MM.1S (cell line): ENCODE data around the gene MPZL2.

Experiments used
- DNase-seq: peaks from one replicate; pipeline ENCODE4 v3.0.0-alpha.2; 2015
- H2AFZ ChIP-seq: fragments of 300-600 bp; sonication (generic); 2 replicates; pipeline ENCODE4 v1.6.0; 2016; ENCODE audit warnings: antibody characterized with exemption, low read length
- H3F3A ChIP-seq: fragments of 300-600 bp; sonication (generic); 2 replicates; pipeline ENCODE4 v1.6.1; 2016; ENCODE audit warnings: mild to moderate bottlenecking, antibody characterized with exemption, low read length, moderate library complexity, mixed read lengths; ENCODE audit not compliant: insufficient read depth
- H3K27ac ChIP-seq: fragments of 300-600 bp; sonication (generic); 2 replicates; pipeline ENCODE4 v1.5.1; 2016; ENCODE audit warnings: mild to moderate bottlenecking, low read length
- H3K27me3 ChIP-seq: fragments of 300-600 bp; sonication (generic); replicated peaks from 2 replicates; pipeline ENCODE4 v1.6.0; 2016; ENCODE audit warnings: low read length; ENCODE audit not compliant: insufficient read depth
- H3K36me3 ChIP-seq: fragments of 300-600 bp; sonication (generic); replicated peaks from 2 replicates; pipeline ENCODE4 v1.6.1; 2016; ENCODE audit warnings: mild to moderate bottlenecking, low read length, mixed read lengths; ENCODE audit not compliant: insufficient read depth
- H3K4me1 ChIP-seq: fragments of 300-600 bp; sonication (generic); 2 replicates; pipeline ENCODE4 v1.6.1; 2016; ENCODE audit warnings: low read length, mixed read lengths
- H3K4me2 ChIP-seq: fragments of 300-600 bp; sonication (generic); 2 replicates; pipeline ENCODE4 v1.6.0; 2016; ENCODE audit warnings: low read depth, low read length
- H3K4me3 ChIP-seq: fragments of 300-600 bp; sonication (generic); 2 replicates; pipeline ENCODE4 v1.5.1; 2016; ENCODE audit warnings: low read length, mixed read lengths
- H3K79me2 ChIP-seq: fragments of 300-600 bp; sonication (generic); 2 replicates; pipeline ENCODE4 v1.6.1; 2016; ENCODE audit warnings: mixed run types, low read length, mixed read lengths
- H3K9ac ChIP-seq: fragments of 300-600 bp; sonication (generic); 2 replicates; pipeline ENCODE4 v1.6.1; 2016; ENCODE audit warnings: low read length, mixed read lengths
- H3K9me2 ChIP-seq: fragments of 300-600 bp; sonication (generic); replicated peaks from 2 replicates; pipeline ENCODE4 v1.6.1; 2016; ENCODE audit warnings: mild to moderate bottlenecking, low read length, mixed read lengths; ENCODE audit not compliant: insufficient read depth
- H3K9me3 ChIP-seq: fragments of 300-600 bp; sonication (generic); replicated peaks from 2 replicates; pipeline ENCODE4 v1.6.1; 2016; ENCODE audit warnings: mild to moderate bottlenecking, low read length, mixed read lengths; ENCODE audit not compliant: insufficient read depth
- H4K20me1 ChIP-seq: fragments of 300-600 bp; sonication (generic); 2 replicates; pipeline ENCODE4 v1.6.1; 2016; ENCODE audit warnings: mild to moderate bottlenecking, low read length, moderate library complexity, mixed read lengths; ENCODE audit not compliant: insufficient read depth
- EZH2 ChIP-seq: fragments of 300-600 bp; sonication (generic); optimal IDR thresholded peaks from 2 replicates; pipeline ENCODE3; 2017; ENCODE audit warnings: low read depth, mild to moderate bottlenecking, antibody characterized with exemption, low read length, mixed read lengths
- EZH2phosphoT487 ChIP-seq: fragments of 300-600 bp; sonication (generic); IDR thresholded peaks from 2 replicates; pipeline ENCODE4 v1.6.1; 2018; ENCODE audit warnings: antibody characterized with exemption, low read length
- TF ChIP-seq, protein P1 (sequence below): fragments of 300-600 bp; sonication (generic); IDR thresholded peaks from 2 replicates; pipeline ENCODE4 v1.5.1; 2016; ENCODE audit warnings: antibody characterized with exemption, low read length, mixed read lengths

MPZL2 gene

DNA sequence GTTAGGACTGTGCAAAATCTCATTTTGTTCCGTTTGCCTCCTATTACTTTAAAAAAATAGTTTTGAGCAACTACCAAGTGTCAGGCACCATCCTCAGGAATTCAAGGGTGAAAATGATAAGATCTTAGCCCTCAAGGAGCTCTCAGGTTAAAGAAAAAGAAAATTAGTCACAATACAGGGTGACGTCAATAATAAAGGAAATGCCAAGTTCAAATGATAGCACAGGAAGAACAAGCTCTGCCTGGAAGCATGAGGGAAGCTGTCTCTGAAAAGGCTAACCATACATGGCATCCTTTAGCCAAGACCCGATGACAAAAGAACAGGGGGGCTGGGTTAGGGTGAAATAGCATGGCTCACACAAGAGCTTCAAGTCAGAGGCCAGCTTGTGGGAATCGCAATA lies 11.1 kb upstream of the MPZL2 start:
- H3K4me1 ChIP-seq, result peaks cover 6% of the 10 kb centered on the region; the same call in 1 of the 2 replicates
- no peak overlapping the region for H3K4me2 ChIP-seq
- H3K27ac ChIP-seq, result no peak overlapping the region
- H3K9ac ChIP-seq, result no peak overlapping the region
- H3K27me3 ChIP-seq, result no peaks in the 10 kb centered on the region
- DNase-seq, result no peak
- H3K4me3 ChIP-seq, result no peak overlapping the region
- H3K79me2 ChIP-seq, result no peaks in the 10 kb centered on the region
- H3K36me3 ChIP-seq, result no peaks in the 10 kb centered on the region
- TF ChIP-seq, protein P1, sequence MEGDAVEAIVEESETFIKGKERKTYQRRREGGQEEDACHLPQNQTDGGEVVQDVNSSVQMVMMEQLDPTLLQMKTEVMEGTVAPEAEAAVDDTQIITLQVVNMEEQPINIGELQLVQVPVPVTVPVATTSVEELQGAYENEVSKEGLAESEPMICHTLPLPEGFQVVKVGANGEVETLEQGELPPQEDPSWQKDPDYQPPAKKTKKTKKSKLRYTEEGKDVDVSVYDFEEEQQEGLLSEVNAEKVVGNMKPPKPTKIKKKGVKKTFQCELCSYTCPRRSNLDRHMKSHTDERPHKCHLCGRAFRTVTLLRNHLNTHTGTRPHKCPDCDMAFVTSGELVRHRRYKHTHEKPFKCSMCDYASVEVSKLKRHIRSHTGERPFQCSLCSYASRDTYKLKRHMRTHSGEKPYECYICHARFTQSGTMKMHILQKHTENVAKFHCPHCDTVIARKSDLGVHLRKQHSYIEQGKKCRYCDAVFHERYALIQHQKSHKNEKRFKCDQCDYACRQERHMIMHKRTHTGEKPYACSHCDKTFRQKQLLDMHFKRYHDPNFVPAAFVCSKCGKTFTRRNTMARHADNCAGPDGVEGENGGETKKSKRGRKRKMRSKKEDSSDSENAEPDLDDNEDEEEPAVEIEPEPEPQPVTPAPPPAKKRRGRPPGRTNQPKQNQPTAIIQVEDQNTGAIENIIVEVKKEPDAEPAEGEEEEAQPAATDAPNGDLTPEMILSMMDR, result no peak
- TF ChIP-seq EZH2, result no peak
- H3K9me3 ChIP-seq, result no peaks in the 10 kb centered on the region
- H3K9me2 ChIP-seq, result no peaks in the 10 kb centered on the region
- no peak overlapping the region for H2AFZ ChIP-seq
- H3F3A ChIP-seq, result 0 out of 2 replicates have a peak, but pooled peaks cover 3% of the 10 kb centered on the region
- no peaks in the 10 kb centered on the region for H4K20me1 ChIP-seq

DNA sequence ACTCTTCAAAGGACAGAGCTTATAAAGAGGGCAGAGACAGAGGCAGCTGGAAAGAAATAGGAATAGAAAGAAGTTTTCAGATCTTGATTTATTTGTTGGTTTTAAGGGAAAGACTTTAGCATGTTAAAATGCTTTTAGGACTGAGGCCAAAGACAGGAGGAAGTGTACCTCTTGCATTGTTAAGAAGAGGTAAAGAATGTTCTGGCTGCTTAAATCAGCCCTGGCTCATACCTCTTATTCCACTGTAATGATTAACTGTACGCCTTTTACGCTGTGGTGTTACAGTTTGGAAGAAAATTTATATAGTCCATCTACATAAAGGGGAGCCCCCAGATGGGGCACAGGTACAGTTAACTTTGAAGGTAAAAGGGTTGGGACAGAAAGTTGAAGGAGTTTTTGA lies 10.1 kb upstream of the MPZL2 start:
- Histone ChIP-seq H3K9ac (no peak overlapping the region), H3K27ac (no peak overlapping the region), H3K4me2 (no peak overlapping the region)

DNA sequence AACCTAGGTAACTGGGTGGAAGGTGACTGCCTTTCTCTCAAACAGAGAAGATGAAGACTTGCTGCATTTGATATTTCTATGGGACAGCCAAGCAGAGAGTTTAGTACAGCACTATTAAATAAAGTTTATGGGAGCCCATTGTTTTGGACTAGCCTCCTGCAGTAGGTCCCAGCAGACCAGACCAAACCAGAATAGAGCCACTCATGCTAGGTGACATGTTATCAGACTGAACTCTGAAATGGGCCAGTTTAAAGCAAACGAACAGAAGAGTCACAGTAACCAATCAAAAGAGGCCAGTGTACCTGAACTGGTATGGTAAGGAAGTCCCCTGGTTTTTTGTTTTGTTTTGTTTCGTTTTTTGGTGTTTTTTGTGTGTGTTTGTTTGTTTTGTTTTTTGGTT lies 7.9 kb upstream of the MPZL2 start:
- H4K20me1 ChIP-seq, result no peaks in the 10 kb centered on the region
- H3F3A ChIP-seq, result no peaks in the 10 kb centered on the region
- H3K9me3 ChIP-seq, result no peaks in the 10 kb centered on the region
- H3K27ac ChIP-seq, result no peak overlapping the region
- no peak overlapping the region for H2AFZ ChIP-seq
- no peak overlapping the region for H3K9ac ChIP-seq
- DNase-seq, result no peak
- no peaks in the 10 kb centered on the region for H3K9me2 ChIP-seq
- H3K4me3 ChIP-seq, result no peak overlapping the region
- no peaks in the 10 kb centered on the region for H3K36me3 ChIP-seq
- peaks cover 1% of the 10 kb centered on the region; the same call in 1 of the 2 replicates for H3K4me1 ChIP-seq
- TF ChIP-seq, protein P1, result no peak
- TF ChIP-seq EZH2 (no peak), EZH2phosphoT487 (no peak)
- no peaks in the 10 kb centered on the region for H3K79me2 ChIP-seq
- H3K4me2 ChIP-seq, result no peak overlapping the region
- H3K27me3 ChIP-seq, result no peaks in the 10 kb centered on the region

More for the DNA sequence above, 10.1 kb upstream of the MPZL2 start:
- DNase-seq, result no peak
- Histone ChIP-seq H3K4me1 (peaks cover 6% of the 10 kb centered on the region; the same call in 1 of the 2 replicates), H3K4me3 (no peak overlapping the region), H3K36me3 (no peaks in the 10 kb centered on the region), H2AFZ (no peak overlapping the region), H4K20me1 (no peaks in the 10 kb centered on the region), H3K9me3 (no peaks in the 10 kb centered on the region), H3K9me2 (no peaks in the 10 kb centered on the region), H3K79me2 (no peaks in the 10 kb centered on the region), H3K27me3 (no peaks in the 10 kb centered on the region), H3F3A (0 out of 2 replicates have a peak, but pooled peaks cover 3% of the 10 kb centered on the region)
- TF ChIP-seq EZH2phosphoT487 (no peak), EZH2 (no peak)
- TF ChIP-seq, protein P1, result no peak
